ENCODE results near the gene NDUFA9. TPM values are rescaled to one million over a fixed set of nuclear protein-coding genes. Genes with fewer than 3 reads are reported as not detected.

The NDUFA9 gene
- total RNA-seq, 3 donors from 2014 or later (not counting 1 experiment from before 2014, with no cell fraction given): 106 to 114 (median 109) TPM

DNA sequence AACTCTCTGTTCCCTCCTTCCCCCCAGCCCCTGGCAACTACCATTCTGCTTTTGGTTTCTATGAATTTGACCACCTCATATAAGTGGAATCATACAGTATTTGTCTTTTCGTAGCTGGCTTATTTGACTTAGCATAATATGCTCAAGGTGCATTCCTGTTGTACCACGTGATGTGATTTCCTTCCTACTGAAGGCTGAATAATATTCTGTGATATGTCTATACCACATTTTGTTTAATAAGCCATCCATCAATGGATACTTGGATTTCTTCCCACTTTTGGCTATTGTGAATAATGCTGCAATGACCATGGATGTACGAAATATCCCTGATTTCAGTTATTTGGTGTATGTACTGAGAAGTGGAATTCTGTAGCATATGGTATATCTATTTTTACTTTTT is 16.3 kb downstream of the NDUFA9 start:
- H3K36me3 ChIP-seq (ENCODE audit: control insufficient read depth, insufficient read depth, low read length): peaks cover 91% of the 10 kb centered on the region
- Mint-ChIP-seq H3K36me3 (peaks cover 32% of the 10 kb centered on the region), H3K4me1 (peaks cover 6 to 12% of the 10 kb centered on the region in 2 donors), H3K9me3 (no peaks in the 10 kb centered on the region), H3K27ac (no peak overlapping the region), H3K4me3 (no peak overlapping the region), H3K27me3 (ENCODE audit: low read depth in 2 of 2) (no peaks in the 10 kb centered on the region)
- no peak overlapping the region for H3K4me3 ChIP-seq (ENCODE audit: low read length)
- no peak overlapping the region for H3K27ac ChIP-seq (ENCODE audit: low read length)
- intact Hi-C loops (cut with micrococcal nuclease): no loop called here
- no peaks in the 10 kb centered on the region for H3K9me3 ChIP-seq (ENCODE audit: control insufficient read depth, insufficient read depth, low read length)
- 83% methylated on average over 2 of the region's 3 CpGs for WGBS (ENCODE audit: insufficient coverage)
- ATAC-seq (no peak), DNase-seq (no peak)
- H3K27me3 ChIP-seq (ENCODE audit: control insufficient read depth, insufficient read depth, low read length): no peaks in the 10 kb centered on the region
- TF ChIP-seq, protein P1, sequence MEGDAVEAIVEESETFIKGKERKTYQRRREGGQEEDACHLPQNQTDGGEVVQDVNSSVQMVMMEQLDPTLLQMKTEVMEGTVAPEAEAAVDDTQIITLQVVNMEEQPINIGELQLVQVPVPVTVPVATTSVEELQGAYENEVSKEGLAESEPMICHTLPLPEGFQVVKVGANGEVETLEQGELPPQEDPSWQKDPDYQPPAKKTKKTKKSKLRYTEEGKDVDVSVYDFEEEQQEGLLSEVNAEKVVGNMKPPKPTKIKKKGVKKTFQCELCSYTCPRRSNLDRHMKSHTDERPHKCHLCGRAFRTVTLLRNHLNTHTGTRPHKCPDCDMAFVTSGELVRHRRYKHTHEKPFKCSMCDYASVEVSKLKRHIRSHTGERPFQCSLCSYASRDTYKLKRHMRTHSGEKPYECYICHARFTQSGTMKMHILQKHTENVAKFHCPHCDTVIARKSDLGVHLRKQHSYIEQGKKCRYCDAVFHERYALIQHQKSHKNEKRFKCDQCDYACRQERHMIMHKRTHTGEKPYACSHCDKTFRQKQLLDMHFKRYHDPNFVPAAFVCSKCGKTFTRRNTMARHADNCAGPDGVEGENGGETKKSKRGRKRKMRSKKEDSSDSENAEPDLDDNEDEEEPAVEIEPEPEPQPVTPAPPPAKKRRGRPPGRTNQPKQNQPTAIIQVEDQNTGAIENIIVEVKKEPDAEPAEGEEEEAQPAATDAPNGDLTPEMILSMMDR (IDR thresholded peaks at IDR 0.05): no peak
- no peaks in the 10 kb centered on the region for H3K4me1 ChIP-seq (ENCODE audit: control insufficient read depth, insufficient read depth, low read length)

DNA sequence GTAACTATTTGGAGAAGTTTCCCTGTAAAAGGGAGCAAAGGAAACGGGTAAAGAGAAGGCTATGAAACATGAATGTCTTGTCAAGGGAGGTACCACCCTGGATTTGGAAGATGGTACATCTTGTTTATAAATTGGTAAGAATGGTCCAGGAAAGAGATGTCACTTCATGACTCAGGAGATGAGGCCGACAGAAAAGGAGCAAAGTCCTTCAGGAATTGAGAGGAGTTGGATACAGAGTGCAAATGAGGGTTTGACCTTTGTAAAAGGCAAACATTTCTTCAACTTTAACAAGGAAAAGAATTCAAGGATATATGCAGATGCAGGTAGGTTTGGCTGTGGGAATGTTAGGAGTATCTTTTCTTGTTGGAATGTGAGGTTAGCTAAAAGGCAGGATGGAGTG is 30.8 kb downstream of the NDUFA9 start:
- Mint-ChIP-seq H3K9me3 (no peaks in the 10 kb centered on the region), H3K36me3 (peaks cover 8% of the 10 kb centered on the region), H3K4me3 (no peak overlapping the region), H3K4me1 (no peaks in the 10 kb centered on the region), H3K27me3 (ENCODE audit: low read depth in 2 of 2) (no peaks in the 10 kb centered on the region), H3K27ac (peak overlapping the region in 1 of 2 donors; percentile 4)
- H3K9me3 ChIP-seq (ENCODE audit: control insufficient read depth, insufficient read depth, low read length): no peaks in the 10 kb centered on the region
- H3K36me3 ChIP-seq (ENCODE audit: control insufficient read depth, insufficient read depth, low read length): peaks cover 24% of the 10 kb centered on the region
- intact Hi-C loops (cut with micrococcal nuclease): no loop called here
- H3K27me3 ChIP-seq (ENCODE audit: control insufficient read depth, insufficient read depth, low read length): no peaks in the 10 kb centered on the region
- no peaks in the 10 kb centered on the region for H3K4me1 ChIP-seq (ENCODE audit: control insufficient read depth, insufficient read depth, low read length)
- DNase-seq (no peak), ATAC-seq (no peak)
- TF ChIP-seq, protein P1 (IDR thresholded peaks at IDR 0.05): no peak
- WGBS (ENCODE audit: insufficient coverage): 89% methylated on average over 2 of the region's 2 CpGs
- H3K27ac ChIP-seq (ENCODE audit: low read length): no peak overlapping the region
- H3K4me3 ChIP-seq (ENCODE audit: low read length): no peak overlapping the region

DNA sequence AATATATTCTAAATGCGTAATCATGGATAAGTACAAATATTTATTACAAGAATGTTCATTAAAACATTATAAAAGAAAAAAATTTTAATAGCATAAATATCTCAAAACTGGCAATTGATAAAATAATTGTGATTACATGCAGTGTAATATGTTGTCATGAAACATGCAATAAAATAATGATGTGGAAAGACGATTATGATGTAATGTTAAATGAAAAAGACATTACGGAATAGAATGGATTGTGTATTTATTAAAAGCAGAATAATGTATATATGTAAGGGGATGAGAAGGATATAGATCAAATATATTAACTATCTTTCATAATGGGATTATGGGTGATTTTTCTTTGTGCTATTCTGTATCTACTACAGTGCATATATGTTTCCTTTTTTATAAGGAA is 32.8 kb downstream of the NDUFA9 start:
- H3K9me3 Mint-ChIP-seq: no peaks in the 10 kb centered on the region
- WGBS (ENCODE audit: insufficient coverage): 100% methylated on average over 1 of the region's 3 CpGs
- Histone ChIP-seq H3K4me1 (ENCODE audit: control insufficient read depth, insufficient read depth, low read length) (no peaks in the 10 kb centered on the region), H3K27me3 (ENCODE audit: control insufficient read depth, insufficient read depth, low read length) (no peaks in the 10 kb centered on the region), H3K9me3 (ENCODE audit: control insufficient read depth, insufficient read depth, low read length) (no peaks in the 10 kb centered on the region), H3K27ac (ENCODE audit: low read length) (no peak overlapping the region), H3K4me3 (ENCODE audit: low read length) (no peak overlapping the region), H3K36me3 (ENCODE audit: control insufficient read depth, insufficient read depth, low read length) (peaks cover 36% of the 10 kb centered on the region)
- DNase-seq: no peak
- ATAC-seq: no peak
- no peaks in the 10 kb centered on the region for H3K4me1 Mint-ChIP-seq
- H3K36me3 Mint-ChIP-seq: peaks cover 15% of the 10 kb centered on the region
- no peak overlapping the region for H3K4me3 Mint-ChIP-seq
- TF ChIP-seq, protein P1 (IDR thresholded peaks at IDR 0.05): no peak
- intact Hi-C loops (cut with micrococcal nuclease): no loop called here
- H3K27ac Mint-ChIP-seq: no peak overlapping the region
- H3K27me3 Mint-ChIP-seq (ENCODE audit: low read depth in 2 of 2): no peaks in the 10 kb centered on the region

DNA sequence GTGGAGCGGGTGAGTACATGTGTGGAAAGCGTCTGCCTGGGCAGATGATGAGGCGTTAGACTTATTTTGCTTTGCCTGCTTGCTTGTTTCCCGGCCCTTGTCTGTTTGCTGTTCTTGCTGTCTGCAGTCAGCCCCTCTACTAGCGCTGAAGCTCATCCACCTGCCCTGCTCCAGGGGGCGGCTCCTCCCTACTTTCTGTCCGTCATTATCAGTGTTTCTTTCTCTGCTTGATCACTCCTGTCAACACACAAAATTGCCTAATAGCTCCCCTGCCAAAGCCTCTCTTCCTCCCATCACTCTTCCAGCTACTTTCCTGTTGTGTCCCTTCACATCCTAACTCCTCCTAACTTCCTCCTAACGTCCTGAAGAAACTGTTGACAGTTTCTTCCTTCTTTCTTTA is 36.4 kb downstream of the NDUFA9 start:
- Mint-ChIP-seq H3K27me3 (ENCODE audit: low read depth in 2 of 2) (no peaks in the 10 kb centered on the region), H3K4me1 (no peaks in the 10 kb centered on the region), H3K27ac (no peak overlapping the region), H3K36me3 (peaks cover 15% of the 10 kb centered on the region), H3K9me3 (no peaks in the 10 kb centered on the region), H3K4me3 (no peak overlapping the region)
- Histone ChIP-seq H3K4me3 (ENCODE audit: low read length) (no peak overlapping the region), H3K27ac (ENCODE audit: low read length) (no peak overlapping the region), H3K9me3 (ENCODE audit: control insufficient read depth, insufficient read depth, low read length) (no peaks in the 10 kb centered on the region), H3K27me3 (ENCODE audit: control insufficient read depth, insufficient read depth, low read length) (no peaks in the 10 kb centered on the region), H3K4me1 (ENCODE audit: control insufficient read depth, insufficient read depth, low read length) (no peaks in the 10 kb centered on the region), H3K36me3 (ENCODE audit: control insufficient read depth, insufficient read depth, low read length) (peaks cover 60% of the 10 kb centered on the region)
- ATAC-seq (no peak), DNase-seq (no peak)
- intact Hi-C loops (cut with micrococcal nuclease): no loop called here
- TF ChIP-seq, protein P1 (IDR thresholded peaks at IDR 0.05): no peak
- whole genome bisulfite sequencing (ENCODE audit: insufficient coverage): 94% methylated on average over 8 of the region's 8 CpGs
